ENCODE data around the gene AP2M1. TPM values are rescaled to one million over a fixed set of nuclear protein-coding genes. Genes with fewer than 3 reads are reported as not detected.
"Not testable (repeated sequence)": the region's sequence is repeated elsewhere in the genome, so short reads cannot be mapped to it uniquely, and the experiment has no call there.

Gene AP2M1
- 253 TPM for total RNA-seq
- long read RNA-seq, transcript AP2M1-202 (11 exons, 2,091 nt): major isoform, 56 of 736 reads
- long read RNA-seq, partial matches to known transcripts: 56 of 736 reads
- long read RNA-seq, other reads (novel, unspliced or antisense): 622 of 736 reads

GRCh38 chr3:184174646-184175492 is at the start of gene AP2M1:
Gene AP2M1, plus strand, starts transcription at chr3:184174855. Its CDS starts 2,139 bp downstream, at chr3:184176994.
- intact Hi-C loops (cut with DNase I): no loop called here
- peak; percentile 94 for ATAC-seq (ENCODE audit: poor library complexity)
- peak; percentile 99 for DNase-seq

- ATAC-seq (ENCODE audit: poor library complexity): no peak
- intact Hi-C loops (cut with DNase I): no loop called here
- no peak for DNase-seq
Measured at GRCh38 chr3:184126006-184126405, 48.6 kb upstream of the AP2M1 start.

- no peak for DNase-seq
- intact Hi-C loops (cut with DNase I): no loop called here
- ATAC-seq (ENCODE audit: poor library complexity): no peak
Measured at GRCh38 chr3:184129012-184129411, 45.6 kb upstream of the AP2M1 start.

- DNase-seq (no peak), ATAC-seq (ENCODE audit: poor library complexity) (no peak)
- intact Hi-C loops (cut with DNase I): loop anchor here (10.0 kb wide), 1 partner anchor 238 kb away; no protein-coding TSS in a partner anchor
Measured at GRCh38 chr3:184132945-184133344, 41.7 kb upstream of the AP2M1 start.

- DNase-seq: peak; percentile 91
- intact Hi-C loops (cut with DNase I): loop anchor here (10.0 kb wide), 1 partner anchor 239 kb away; no protein-coding TSS in a partner anchor
Measured at GRCh38 chr3:184133840-184134745, 40.6 kb upstream of the AP2M1 start.

GRCh38 chr3:184134746-184135148 is 39.9 kb upstream of the AP2M1 start:
- intact Hi-C loops (cut with DNase I): loop anchor here (5.0 to 10.0 kb wide), 2 partner anchors 113 to 240 kb away; partner anchors contain the start of genes ALG3 and EEF1AKMT4
- ATAC-seq (ENCODE audit: poor library complexity): peak; percentile 33

More at GRCh38 chr3:184133840-184134745, 40.6 kb upstream of the AP2M1 start:
- ATAC-seq (ENCODE audit: poor library complexity): peak; percentile 89

GRCh38 chr3:184135149-184135910 is 39.3 kb upstream of the AP2M1 start, which contains the start of gene EIF2B5:
Gene EIF2B5, plus strand, starts transcription at chr3:184135358. Its CDS starts 28 bp downstream, at chr3:184135386.
- DNase-seq (peak; percentile 95), ATAC-seq (ENCODE audit: poor library complexity) (peak; percentile 97)
- intact Hi-C loops (cut with DNase I): loop anchor here (5.0 to 10.0 kb wide), 2 partner anchors 112 to 241 kb away; partner anchors contain the start of genes ALG3 and EEF1AKMT4

More at GRCh38 chr3:184134746-184135148, 39.9 kb upstream of the AP2M1 start:
- DNase-seq: no peak

GRCh38 chr3:184135911-184136260 is 38.8 kb upstream of the AP2M1 start:
- intact Hi-C loops (cut with DNase I): loop anchor here (5.0 to 10.0 kb wide), 2 partner anchors 111 to 241 kb away; partner anchors contain the start of genes ALG3 and EEF1AKMT4
- DNase-seq (no peak), ATAC-seq (ENCODE audit: poor library complexity) (no peak)

- intact Hi-C loops (cut with DNase I): no loop called here
- no peak for DNase-seq
- no peak for ATAC-seq (ENCODE audit: poor library complexity)
Measured at GRCh38 chr3:184140436-184140835, 34.2 kb upstream of the AP2M1 start.

- intact Hi-C loops (cut with DNase I): no loop called here
- no peak for DNase-seq
- no peak for ATAC-seq (ENCODE audit: poor library complexity)
Measured at GRCh38 chr3:184142199-184142598, 32.5 kb upstream of the AP2M1 start.

GRCh38 chr3:184143327-184143726 is 31.3 kb upstream of the AP2M1 start:
- no peak for ATAC-seq (ENCODE audit: poor library complexity)
- no peak for DNase-seq
- intact Hi-C loops (cut with DNase I): no loop called here

- DNase-seq (no peak), ATAC-seq (ENCODE audit: poor library complexity) (no peak)
- intact Hi-C loops (cut with DNase I): no loop called here
Measured at GRCh38 chr3:184144505-184144904, 30.1 kb upstream of the AP2M1 start.

GRCh38 chr3:184145111-184145524 is 29.5 kb upstream of the AP2M1 start:
- intact Hi-C loops (cut with DNase I): no loop called here
- DNase-seq: peak; percentile 77
- ATAC-seq (ENCODE audit: poor library complexity): peak; percentile 74

GRCh38 chr3:184145751-184146270 is 28.8 kb upstream of the AP2M1 start:
- intact Hi-C loops (cut with DNase I): no loop called here
- DNase-seq (no peak), ATAC-seq (ENCODE audit: poor library complexity) (no peak)

- no peak for DNase-seq
- intact Hi-C loops (cut with DNase I): no loop called here
- no peak for ATAC-seq (ENCODE audit: poor library complexity)
Measured at GRCh38 chr3:184148076-184148475, 26.6 kb upstream of the AP2M1 start.

- intact Hi-C loops (cut with DNase I): no loop called here
- ATAC-seq (ENCODE audit: poor library complexity): no peak
- no peak for DNase-seq
Measured at GRCh38 chr3:184149123-184149522, 25.5 kb upstream of the AP2M1 start.

GRCh38 chr3:184149770-184150169 is 24.9 kb upstream of the AP2M1 start:
- intact Hi-C loops (cut with DNase I): not testable (repeated sequence)
- peak; percentile 34 for ATAC-seq (ENCODE audit: poor library complexity)

More at GRCh38 chr3:184149770-184150169, 24.9 kb upstream of the AP2M1 start:
- not testable (repeated sequence) for DNase-seq
